ENCODE data around the gene CCBE1.
"Not testable (repeated sequence)": the region's sequence is repeated elsewhere in the genome, so short reads cannot be mapped to it uniquely, and the experiment has no call there.

CCBE1 gene

GRCh38 chr18:59535055-59535454 lies 162.2 kb downstream of the CCBE1 start:
- Histone ChIP-seq H3K27me3 (ENCODE audit: control insufficient read depth, insufficient read depth, low read length) (no peaks in the 10 kb centered on the region), H3K4me3 (ENCODE audit: low read length) (no peak overlapping the region), H3K9ac (ENCODE audit: low read length) (no peak overlapping the region), H3K4me1 (ENCODE audit: control insufficient read depth, insufficient read depth, low read length) (no peaks in the 10 kb centered on the region), H3K9me3 (ENCODE audit: control insufficient read depth, low read length) (no peaks in the 10 kb centered on the region), H3K36me3 (ENCODE audit: control insufficient read depth, insufficient read depth, low read length) (no peaks in the 10 kb centered on the region)

- no peaks in the 10 kb centered on the region for H3K36me3 ChIP-seq (ENCODE audit: control insufficient read depth, insufficient read depth, low read length)
- H3K9ac ChIP-seq (ENCODE audit: low read length), result no peak overlapping the region
- H3K27me3 ChIP-seq (ENCODE audit: control insufficient read depth, insufficient read depth, low read length), result no peaks in the 10 kb centered on the region
- H3K4me1 ChIP-seq (ENCODE audit: control insufficient read depth, insufficient read depth, low read length), result no peaks in the 10 kb centered on the region
- H3K4me3 ChIP-seq (ENCODE audit: low read length), result no peak overlapping the region
- H3K9me3 ChIP-seq (ENCODE audit: control insufficient read depth, low read length), result no peaks in the 10 kb centered on the region
Measured at GRCh38 chr18:59528866-59529265, 168.4 kb downstream of the CCBE1 start.

GRCh38 chr18:59520562-59521355 lies 176.5 kb downstream of the CCBE1 start:
- Histone ChIP-seq H3K4me3 (ENCODE audit: low read length) (no peak overlapping the region), H3K27me3 (ENCODE audit: control insufficient read depth, insufficient read depth, low read length) (no peaks in the 10 kb centered on the region), H3K4me1 (ENCODE audit: control insufficient read depth, insufficient read depth, low read length) (no peaks in the 10 kb centered on the region), H3K36me3 (ENCODE audit: control insufficient read depth, insufficient read depth, low read length) (no peaks in the 10 kb centered on the region), H3K9me3 (ENCODE audit: control insufficient read depth, low read length) (no peaks in the 10 kb centered on the region), H3K9ac (ENCODE audit: low read length) (no peak overlapping the region)

- Histone ChIP-seq H3K9ac (ENCODE audit: low read length) (no peak overlapping the region), H3K4me1 (ENCODE audit: control insufficient read depth, insufficient read depth, low read length) (no peaks in the 10 kb centered on the region), H3K9me3 (ENCODE audit: control insufficient read depth, low read length) (no peaks in the 10 kb centered on the region), H3K36me3 (ENCODE audit: control insufficient read depth, insufficient read depth, low read length) (no peaks in the 10 kb centered on the region), H3K4me3 (ENCODE audit: low read length) (no peak overlapping the region), H3K27me3 (ENCODE audit: control insufficient read depth, insufficient read depth, low read length) (peaks cover 3% of the 10 kb centered on the region)
Measured at GRCh38 chr18:59518705-59519104, 178.5 kb downstream of the CCBE1 start.

- H3K9ac ChIP-seq (ENCODE audit: low read length), result no peak overlapping the region
- H3K27me3 ChIP-seq (ENCODE audit: control insufficient read depth, insufficient read depth, low read length), result peaks cover 6% of the 10 kb centered on the region
- H3K9me3 ChIP-seq (ENCODE audit: control insufficient read depth, low read length), result no peaks in the 10 kb centered on the region
- no peak overlapping the region for H3K4me3 ChIP-seq (ENCODE audit: low read length)
- no peaks in the 10 kb centered on the region for H3K36me3 ChIP-seq (ENCODE audit: control insufficient read depth, insufficient read depth, low read length)
- H3K4me1 ChIP-seq (ENCODE audit: control insufficient read depth, insufficient read depth, low read length), result no peaks in the 10 kb centered on the region
Measured at GRCh38 chr18:59517446-59518165, 179.6 kb downstream of the CCBE1 start.

- no peak overlapping the region for H3K9ac ChIP-seq (ENCODE audit: low read length)
- peaks cover 10% of the 10 kb centered on the region for H3K27me3 ChIP-seq (ENCODE audit: control insufficient read depth, insufficient read depth, low read length)
- no peaks in the 10 kb centered on the region for H3K36me3 ChIP-seq (ENCODE audit: control insufficient read depth, insufficient read depth, low read length)
- H3K4me3 ChIP-seq (ENCODE audit: low read length), result no peak overlapping the region
- no peaks in the 10 kb centered on the region for H3K4me1 ChIP-seq (ENCODE audit: control insufficient read depth, insufficient read depth, low read length)
- H3K9me3 ChIP-seq (ENCODE audit: control insufficient read depth, low read length), result no peaks in the 10 kb centered on the region
Measured at GRCh38 chr18:59516356-59517155, 180.7 kb downstream of the CCBE1 start.

- H3K36me3 ChIP-seq (ENCODE audit: control insufficient read depth, insufficient read depth, low read length); H3K9ac ChIP-seq (ENCODE audit: low read length); H3K4me3 ChIP-seq (ENCODE audit: low read length); H3K4me1 ChIP-seq (ENCODE audit: control insufficient read depth, insufficient read depth, low read length); H3K9me3 ChIP-seq (ENCODE audit: control insufficient read depth, low read length); H3K27me3 ChIP-seq (ENCODE audit: control insufficient read depth, insufficient read depth, low read length): not testable (repeated sequence)
Measured at GRCh38 chr18:59515956-59516355, 181.3 kb downstream of the CCBE1 start.

GRCh38 chr18:59515147-59515546 lies 182.1 kb downstream of the CCBE1 start:
- Histone ChIP-seq H3K36me3 (ENCODE audit: control insufficient read depth, insufficient read depth, low read length) (no peaks in the 10 kb centered on the region), H3K4me3 (ENCODE audit: low read length) (no peak overlapping the region), H3K9me3 (ENCODE audit: control insufficient read depth, low read length) (no peaks in the 10 kb centered on the region), H3K9ac (ENCODE audit: low read length) (no peak overlapping the region), H3K4me1 (ENCODE audit: control insufficient read depth, insufficient read depth, low read length) (no peaks in the 10 kb centered on the region), H3K27me3 (ENCODE audit: control insufficient read depth, insufficient read depth, low read length) (peaks cover 10% of the 10 kb centered on the region)

- Histone ChIP-seq H3K9ac (ENCODE audit: low read length) (no peak overlapping the region), H3K4me1 (ENCODE audit: control insufficient read depth, insufficient read depth, low read length) (no peaks in the 10 kb centered on the region), H3K4me3 (ENCODE audit: low read length) (no peak overlapping the region), H3K27me3 (ENCODE audit: control insufficient read depth, insufficient read depth, low read length) (peaks cover 10% of the 10 kb centered on the region), H3K36me3 (ENCODE audit: control insufficient read depth, insufficient read depth, low read length) (no peaks in the 10 kb centered on the region), H3K9me3 (ENCODE audit: control insufficient read depth, low read length) (no peaks in the 10 kb centered on the region)
Measured at GRCh38 chr18:59514203-59514602, 183.0 kb downstream of the CCBE1 start.

- H3K9me3 ChIP-seq (ENCODE audit: control insufficient read depth, low read length), result no peaks in the 10 kb centered on the region
- peaks cover 10% of the 10 kb centered on the region for H3K27me3 ChIP-seq (ENCODE audit: control insufficient read depth, insufficient read depth, low read length)
- no peak overlapping the region for H3K4me3 ChIP-seq (ENCODE audit: low read length)
- H3K9ac ChIP-seq (ENCODE audit: low read length), result no peak overlapping the region
- no peaks in the 10 kb centered on the region for H3K4me1 ChIP-seq (ENCODE audit: control insufficient read depth, insufficient read depth, low read length)
- no peaks in the 10 kb centered on the region for H3K36me3 ChIP-seq (ENCODE audit: control insufficient read depth, insufficient read depth, low read length)
Measured at GRCh38 chr18:59512025-59512755, 185.0 kb downstream of the CCBE1 start.

- no peak overlapping the region for H3K9ac ChIP-seq (ENCODE audit: low read length)
- H3K27me3 ChIP-seq (ENCODE audit: control insufficient read depth, insufficient read depth, low read length), result peaks cover 10% of the 10 kb centered on the region
- no peaks in the 10 kb centered on the region for H3K4me1 ChIP-seq (ENCODE audit: control insufficient read depth, insufficient read depth, low read length)
- H3K9me3 ChIP-seq (ENCODE audit: control insufficient read depth, low read length), result no peaks in the 10 kb centered on the region
- H3K36me3 ChIP-seq (ENCODE audit: control insufficient read depth, insufficient read depth, low read length), result no peaks in the 10 kb centered on the region
- no peak overlapping the region for H3K4me3 ChIP-seq (ENCODE audit: low read length)
Measured at GRCh38 chr18:59509481-59510442, 187.5 kb downstream of the CCBE1 start.
